WTC11 (cell line): ENCODE measurements around the gene HMCN1.

Experiments
- CTCF ChIP-seq: fragments of 200-600 bp; IDR thresholded peaks from 2 replicates; pipeline ENCODE4 v1.8.0; 2022; ENCODE audit warnings: antibody characterized with exemption
- ZNF416 ChIP-seq: fragments of 250-450 bp; sonication (Bioruptor Pico); IDR thresholded peaks from 2 replicates; pipeline ENCODE4 v1.9.0; 2021; ENCODE audit warnings: mild to moderate bottlenecking, inconsistent platforms

- TF ChIP-seq CTCF (no peak), ZNF416 (CRISPR knock-in tag) (no peak)
These were observed 368.5 kb downstream of the HMCN1 start for GRCh38 chr1:186102547-186103148.
